GM19328 (cell line): ENCODE data around the gene CLCNKB.
"Not testable (repeated sequence)": the region's sequence is repeated elsewhere in the genome, so short reads cannot be mapped to it uniquely, and the experiment has no call there.

Experiments
- ATAC-seq: cut with Tn5 transposase; IDR thresholded peaks from one replicate; pipeline ENCODE4 v1.9.1; 2021; ENCODE audit warnings: mild to moderate bottlenecking, moderate library complexity; ENCODE audit not compliant: unreplicated experiment

The CLCNKB gene

DNA sequence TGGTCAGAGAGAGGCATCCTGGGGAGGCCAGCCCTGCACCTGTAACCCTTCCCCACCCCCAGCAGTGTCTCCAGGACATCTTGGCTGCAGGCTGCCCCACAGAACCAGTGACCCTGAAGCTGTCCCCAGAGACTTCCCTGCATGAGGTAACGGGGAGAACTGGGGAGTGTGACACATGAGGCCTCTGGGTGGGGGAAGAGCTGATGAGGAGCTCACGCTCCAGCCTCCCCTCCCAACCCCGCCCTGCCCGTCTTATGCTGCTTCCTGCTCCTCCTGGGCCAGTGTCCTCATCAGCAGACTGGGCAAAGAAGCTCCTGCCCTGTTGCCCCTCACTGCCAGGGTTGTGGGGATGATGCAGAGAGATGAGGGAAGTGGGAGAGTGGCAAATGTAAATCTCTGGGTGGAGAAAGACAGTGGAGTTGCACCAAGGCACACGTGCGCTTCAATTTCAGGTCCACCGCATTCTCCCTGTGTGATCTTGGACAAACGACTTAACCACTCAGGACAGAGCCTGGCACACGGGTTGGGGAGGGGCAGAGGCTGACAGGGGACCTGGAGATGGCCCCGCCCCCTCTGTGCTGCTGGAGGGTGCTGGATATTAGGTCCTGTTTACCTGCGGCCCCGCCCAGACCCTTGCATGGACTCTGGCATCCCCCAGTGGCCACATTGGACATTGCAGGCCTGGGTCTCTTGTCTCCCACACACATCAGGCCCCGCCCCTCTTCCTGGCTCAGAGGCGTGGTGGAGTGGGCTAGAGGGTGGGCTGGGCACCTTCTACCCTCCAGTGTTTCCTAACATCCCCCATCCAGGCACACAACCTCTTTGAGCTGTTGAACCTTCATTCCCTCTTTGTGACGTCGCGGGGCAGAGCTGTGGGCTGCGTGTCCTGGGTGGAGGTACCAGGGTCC, 12.3 kb downstream of the CLCNKB start:
- no peak for ATAC-seq

GRCh38 chr1:16056521-16056912, 12.9 kb downstream of the CLCNKB start:
- ATAC-seq = not testable (repeated sequence)

- ATAC-seq = not testable (repeated sequence)
Observed at GRCh38 chr1:16057314-16057915, 13.8 kb downstream of the CLCNKB start.

DNA sequence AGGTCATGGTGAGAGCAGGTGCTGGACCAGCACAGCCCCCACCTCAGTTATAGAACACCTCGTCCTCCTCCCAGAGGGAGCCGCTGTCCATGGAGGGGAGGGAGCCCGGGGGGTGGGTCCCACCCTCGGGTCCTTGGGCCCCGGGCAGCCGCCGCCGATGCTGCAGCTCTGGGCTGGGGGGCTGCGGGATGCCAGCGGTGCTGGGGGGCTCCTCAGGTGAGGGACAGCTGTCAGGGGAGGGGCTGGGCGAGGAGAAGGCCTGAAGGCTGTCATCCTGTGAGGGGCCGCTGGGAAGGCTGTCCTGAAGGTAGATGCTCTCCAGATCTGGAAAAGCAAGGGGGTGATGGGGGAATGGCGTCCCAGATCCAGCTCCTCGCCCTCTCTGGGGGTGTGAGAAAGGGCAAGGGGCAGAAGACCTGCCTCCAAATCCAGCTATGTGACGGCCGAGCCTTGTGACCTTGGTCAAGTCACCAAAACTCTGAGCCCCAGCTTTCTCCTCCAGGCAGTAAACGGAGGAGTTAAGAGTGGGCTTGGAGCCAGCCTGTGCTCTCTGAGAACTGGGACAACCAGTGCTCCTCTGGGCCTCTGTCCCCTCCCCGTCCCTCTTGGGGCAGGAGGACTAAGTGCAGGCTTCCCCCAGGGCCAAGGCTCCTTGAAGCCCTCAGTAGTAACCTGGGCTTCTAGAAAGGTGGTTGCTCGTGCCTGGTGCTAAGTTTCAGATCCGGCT, 15.0 kb downstream of the CLCNKB start:
- ATAC-seq = not testable (repeated sequence)

GRCh38 chr1:16061266-16061665, 17.7 kb downstream of the CLCNKB start:
- no peak for ATAC-seq

DNA sequence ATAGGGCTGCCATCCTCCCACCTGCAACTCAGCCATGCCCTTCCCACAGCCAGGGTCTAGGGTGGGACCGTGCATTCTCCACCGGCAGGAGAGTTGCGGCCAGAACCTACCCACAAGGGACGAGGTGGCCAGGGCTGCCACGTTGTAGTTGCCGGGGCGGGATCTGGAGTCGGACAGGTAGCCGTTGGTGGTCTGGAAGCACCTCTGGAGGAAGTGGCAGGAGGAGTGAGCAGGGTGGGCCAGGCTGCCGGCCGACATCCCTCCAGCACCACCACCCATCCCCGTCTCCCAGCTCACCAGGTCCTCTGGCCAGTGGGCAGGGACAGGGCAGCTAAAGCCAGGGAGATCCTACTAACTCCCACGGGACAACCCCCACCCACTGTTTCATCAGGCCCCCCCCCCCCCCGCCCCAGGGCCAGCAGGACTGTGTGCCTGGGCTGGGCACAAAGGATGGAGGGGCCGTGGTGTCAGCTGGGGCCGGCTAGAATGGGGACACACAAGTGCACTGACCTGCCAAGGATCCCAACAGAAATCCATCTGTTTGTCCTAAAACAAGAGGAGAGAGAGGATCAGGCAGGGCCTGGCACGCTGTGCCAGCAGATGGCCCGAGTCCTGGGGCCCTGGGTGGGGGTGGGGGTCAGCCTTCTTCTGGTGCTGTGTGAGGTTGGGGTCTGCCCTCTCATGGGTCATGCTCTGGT, 18.6 kb downstream of the CLCNKB start:
- ATAC-seq = not testable (repeated sequence)

DNA sequence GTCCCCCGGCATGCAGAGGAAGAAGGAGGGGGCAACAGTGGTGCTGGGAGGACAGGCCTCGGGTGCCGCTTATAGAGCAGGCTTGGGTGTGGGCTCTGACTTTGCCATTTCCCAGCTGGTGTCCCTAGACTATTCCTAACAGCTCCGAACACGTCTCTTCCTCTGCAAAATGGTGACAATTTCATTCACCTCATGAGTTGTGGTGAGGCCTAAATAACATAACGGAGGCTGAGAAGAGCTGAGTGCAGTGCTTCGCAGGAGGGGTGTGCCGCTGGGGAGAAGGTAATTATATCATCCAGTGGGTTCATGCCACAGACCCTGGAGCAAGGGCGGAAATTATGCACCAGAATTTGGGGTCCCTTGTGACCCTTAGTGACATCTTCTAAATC, 19.1 kb downstream of the CLCNKB start:
- not testable (repeated sequence) for ATAC-seq

DNA sequence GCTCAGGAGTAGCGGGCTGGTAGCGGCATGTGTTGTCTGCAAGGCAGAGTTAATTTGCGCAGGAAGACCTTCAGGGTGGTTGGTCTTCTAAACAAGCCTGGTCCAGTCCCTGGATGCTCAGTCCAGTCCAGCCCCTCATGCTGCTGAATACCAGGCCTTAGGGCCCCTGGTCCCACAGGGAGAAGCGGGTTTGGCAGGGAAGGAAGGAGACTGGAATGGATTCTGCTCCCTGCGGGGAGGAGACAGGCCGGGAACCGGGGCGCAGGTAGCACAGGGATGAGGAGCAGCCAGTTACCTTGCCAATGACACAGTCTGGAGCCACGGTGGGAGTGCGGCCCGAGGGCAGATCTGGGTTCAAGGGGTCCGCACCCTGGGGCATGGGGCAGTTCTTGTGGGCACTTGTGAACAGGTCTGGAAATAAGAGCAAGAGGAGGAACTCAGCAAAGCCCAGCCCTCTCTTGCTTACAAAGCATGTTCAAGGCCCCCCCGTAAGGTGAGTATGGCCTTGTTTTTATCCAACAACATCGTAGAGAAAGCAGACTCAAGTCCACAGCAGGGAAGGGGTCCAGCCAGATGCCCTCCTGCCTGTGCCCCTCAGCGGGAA, 19.7 kb downstream of the CLCNKB start:
- no peak for ATAC-seq

DNA sequence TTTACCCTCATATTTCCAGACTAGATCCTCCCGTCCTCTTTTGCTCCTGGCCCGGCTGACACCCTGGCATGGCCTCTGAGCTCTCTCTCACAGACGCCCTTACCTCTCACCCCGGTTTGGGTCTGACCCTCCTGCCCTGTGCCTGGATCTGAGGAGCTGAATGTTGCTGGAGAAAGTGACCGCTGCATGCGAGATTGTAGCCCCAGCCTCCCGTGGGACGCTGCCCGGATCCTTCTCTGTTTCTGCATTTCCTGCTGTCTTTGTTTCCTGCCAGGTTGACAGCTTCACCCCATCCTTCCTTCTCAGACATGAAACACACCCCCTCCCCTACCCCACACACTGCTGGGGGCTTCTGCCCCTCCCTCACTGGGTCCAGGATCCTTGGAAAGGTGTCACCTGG, 20.3 kb downstream of the CLCNKB start:
- no peak for ATAC-seq

DNA sequence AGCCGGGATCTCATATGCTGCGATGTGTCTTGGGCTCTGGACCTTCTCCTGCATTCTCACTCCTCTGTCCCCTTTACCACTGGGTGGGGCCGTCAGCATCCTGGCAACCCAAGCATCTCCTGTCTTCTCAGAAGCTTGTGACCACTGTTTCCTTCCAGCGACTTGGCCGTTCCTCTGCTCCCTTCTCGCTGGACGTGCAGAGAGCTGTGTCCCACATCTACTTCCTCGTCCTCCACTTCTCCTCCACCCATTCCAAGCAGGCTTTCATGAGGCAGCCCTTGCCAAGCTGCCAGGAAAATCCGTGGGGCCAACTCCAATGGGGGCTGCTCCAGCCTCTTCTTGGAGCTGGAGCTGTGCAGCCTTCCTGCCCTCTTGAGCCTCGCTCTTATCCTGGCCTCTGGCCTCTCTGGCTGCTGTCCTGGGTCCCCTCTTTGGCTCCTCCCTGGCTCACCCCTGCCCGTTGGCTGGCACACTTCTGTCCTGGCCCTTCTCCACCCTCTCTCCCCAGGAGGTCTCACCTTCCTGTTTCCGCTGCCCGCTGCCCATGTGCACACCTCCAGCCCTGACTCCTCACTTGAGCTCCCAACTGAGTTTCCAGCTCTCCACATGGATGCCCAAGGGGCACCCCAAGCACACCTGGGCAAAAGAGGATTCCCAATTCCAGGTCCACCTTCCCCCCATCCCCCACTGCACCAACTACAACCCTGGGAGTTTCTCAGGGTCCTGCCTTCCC, 21.1 kb downstream of the CLCNKB start:
- ATAC-seq = no peak

DNA sequence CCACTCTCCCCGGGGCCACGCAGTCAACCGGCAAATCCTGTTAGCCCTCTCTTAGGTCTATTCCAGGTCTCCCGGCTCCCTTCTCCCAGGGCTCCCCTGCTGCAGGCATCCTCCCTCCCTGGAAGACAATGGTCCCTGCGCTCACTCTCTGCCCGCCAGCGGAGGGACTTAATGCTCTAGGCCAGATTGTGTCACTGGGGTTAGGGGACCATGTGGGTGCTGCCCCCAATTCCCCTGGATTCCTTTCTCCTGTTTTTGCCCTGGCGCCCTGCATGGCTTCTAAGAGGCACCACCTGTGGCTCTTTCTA, 21.6 kb downstream of the CLCNKB start:
- ATAC-seq = no peak

DNA sequence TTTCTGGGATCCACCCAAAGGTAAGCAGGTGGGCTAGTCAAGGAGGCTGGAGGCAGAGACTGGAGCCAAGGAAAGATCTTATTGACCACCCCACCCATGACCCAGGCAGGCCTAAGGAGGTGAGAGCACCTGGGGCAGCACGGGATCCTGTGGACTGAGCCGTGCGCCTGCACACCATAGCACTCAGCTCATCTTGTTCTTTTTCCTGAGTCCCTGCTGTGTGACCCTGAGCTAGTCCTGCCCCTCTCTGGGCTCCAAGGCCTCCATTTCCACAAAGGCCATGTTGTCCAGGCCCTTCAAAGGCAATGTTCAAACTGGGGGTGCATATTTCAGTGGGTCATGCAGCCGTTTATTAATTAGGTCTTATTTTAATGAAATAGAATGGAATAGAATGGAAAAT, 22.7 kb downstream of the CLCNKB start:
- ATAC-seq = no peak

- ATAC-seq = no peak
Observed at GRCh38 chr1:16067127-16067768, 23.7 kb downstream of the CLCNKB start.

DNA sequence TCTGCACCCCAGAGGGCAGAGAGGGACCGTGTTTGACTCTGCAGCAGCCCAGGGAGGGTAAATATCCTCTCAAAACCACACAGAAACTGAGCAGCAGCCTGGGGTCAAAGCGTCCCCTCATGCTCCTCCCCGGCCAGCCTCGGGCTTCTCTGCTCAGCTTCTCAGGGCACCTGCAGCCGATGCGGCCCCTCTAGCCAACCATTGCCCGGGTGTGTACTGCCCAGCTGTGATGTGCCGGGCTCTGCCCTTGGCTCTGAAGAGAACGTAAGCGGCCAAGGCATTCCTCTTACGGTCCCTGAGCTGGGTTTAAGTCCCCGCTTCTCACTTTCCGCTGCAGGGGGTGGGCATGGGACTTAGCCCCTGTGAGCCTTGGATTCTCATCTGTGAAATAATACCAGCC, 24.4 kb downstream of the CLCNKB start:
- ATAC-seq = no peak

- ATAC-seq = no peak
Observed at GRCh38 chr1:16068356-16069270, 25.0 kb downstream of the CLCNKB start.

DNA sequence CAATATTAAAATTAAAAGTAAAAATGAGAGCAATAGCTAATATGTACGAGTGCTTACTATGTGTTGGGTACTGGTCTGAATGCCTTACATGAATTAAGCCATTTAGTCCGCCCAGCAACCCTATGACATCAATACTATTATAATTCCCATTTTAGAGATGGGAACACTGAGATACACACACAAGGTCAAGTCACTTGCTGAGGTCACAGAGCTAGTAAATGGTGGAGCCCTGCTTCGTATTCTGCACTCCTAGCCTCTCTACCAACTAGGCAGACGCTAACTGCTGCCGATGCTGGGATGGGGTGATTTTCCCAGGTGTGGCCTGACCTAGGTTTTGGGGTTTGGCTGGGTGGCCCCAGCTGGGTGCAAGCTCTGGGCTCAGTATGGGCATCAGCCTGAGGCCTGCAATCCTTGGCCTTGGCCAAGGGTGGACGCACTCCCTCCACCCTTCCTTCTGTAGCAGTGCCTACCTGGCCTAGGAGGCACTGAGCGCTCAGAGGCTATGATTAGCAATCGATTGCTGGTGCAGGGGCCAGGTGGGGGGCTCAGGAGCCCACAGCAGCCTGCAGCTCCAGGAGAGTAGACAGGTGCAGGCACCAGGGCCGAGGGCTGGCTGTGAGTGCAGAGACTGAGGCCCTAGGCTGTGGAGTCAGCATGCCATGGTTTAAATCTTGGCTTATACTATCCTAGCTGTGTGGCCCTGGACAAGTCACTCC, 27.2 kb downstream of the CLCNKB start:
- ATAC-seq = no peak

- ATAC-seq = no peak
Observed at GRCh38 chr1:16071614-16072013, 28.0 kb downstream of the CLCNKB start.

GRCh38 chr1:16072095-16072494, 28.5 kb downstream of the CLCNKB start:
- ATAC-seq = no peak
